GM19023 (cell line): ENCODE data around the gene DNAJC6.

Experiments used
- ATAC-seq: cut with Tn5 transposase; IDR thresholded peaks from one replicate; pipeline ENCODE4 v1.9.1; 2021; ENCODE audit warnings: mild to moderate bottlenecking, moderate library complexity; ENCODE audit not compliant: unreplicated experiment

DNAJC6 gene

GRCh38 chr1:65292861-65293593 is 16.3 kb upstream of the DNAJC6 start:
- ATAC-seq: no peak

- no peak for ATAC-seq
These were observed 11.6 kb upstream of the DNAJC6 start for GRCh38 chr1:65297706-65298105.

GRCh38 chr1:65299328-65299727 is 10.0 kb upstream of the DNAJC6 start:
- no peak for ATAC-seq

GRCh38 chr1:65308781-65309303 is 501 bp upstream of the DNAJC6 start:
- no peak for ATAC-seq

GRCh38 chr1:65310078-65310587 is 790 bp downstream of the DNAJC6 start:
- ATAC-seq: no peak

GRCh38 chr1:65311760-65312159 is 2.4 kb downstream of the DNAJC6 start:
- no peak for ATAC-seq

GRCh38 chr1:65316233-65316632 is 6.9 kb downstream of the DNAJC6 start:
- no peak for ATAC-seq

GRCh38 chr1:65317866-65318653 is 8.7 kb downstream of the DNAJC6 start:
- no peak for ATAC-seq

GRCh38 chr1:65319141-65319540 is 9.8 kb downstream of the DNAJC6 start:
- ATAC-seq: no peak

GRCh38 chr1:65319754-65320153 is 10.4 kb downstream of the DNAJC6 start:
- ATAC-seq: no peak

GRCh38 chr1:65321879-65322278 is 12.5 kb downstream of the DNAJC6 start:
- no peak for ATAC-seq

- no peak for ATAC-seq
These were observed 13.9 kb downstream of the DNAJC6 start for GRCh38 chr1:65323246-65323645.

- no peak for ATAC-seq
These were observed 20.7 kb downstream of the DNAJC6 start for GRCh38 chr1:65330021-65330420.

GRCh38 chr1:65330822-65331221 is 21.5 kb downstream of the DNAJC6 start:
- ATAC-seq: no peak

GRCh38 chr1:65332821-65333220 is 23.5 kb downstream of the DNAJC6 start:
- no peak for ATAC-seq

- ATAC-seq: no peak
These were observed 24.7 kb downstream of the DNAJC6 start for GRCh38 chr1:65334081-65334480.

GRCh38 chr1:65339866-65340468 is 30.6 kb downstream of the DNAJC6 start:
- ATAC-seq: no peak

- ATAC-seq: no peak
These were observed 32.0 kb downstream of the DNAJC6 start for GRCh38 chr1:65341381-65341780.

GRCh38 chr1:65343286-65343685 is 33.9 kb downstream of the DNAJC6 start:
- ATAC-seq: no peak

- ATAC-seq: no peak
These were observed 35.0 kb downstream of the DNAJC6 start for GRCh38 chr1:65344171-65344814.

GRCh38 chr1:65346190-65346589 is 36.8 kb downstream of the DNAJC6 start:
- ATAC-seq: no peak
